ENCODE data around the gene GPC3.

GPC3 gene

DNA sequence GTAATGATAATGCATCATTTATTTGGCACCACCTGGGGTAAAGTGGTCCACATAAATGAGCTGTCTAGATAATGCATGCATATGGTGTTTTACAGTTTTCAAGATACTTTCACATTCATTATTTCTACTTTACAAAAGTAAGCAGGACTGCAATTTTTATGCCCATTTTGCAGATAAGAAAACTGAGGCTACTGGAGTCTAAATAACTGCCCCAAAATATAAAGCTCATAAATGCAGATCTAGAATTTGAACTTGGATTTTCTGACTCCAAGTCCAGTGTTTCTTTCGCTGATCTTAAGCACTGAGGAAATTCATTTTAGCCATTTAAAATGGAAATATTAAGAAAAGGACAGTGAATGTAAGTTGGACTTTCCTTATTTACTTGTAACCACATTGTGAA is 36.5 kb downstream of the GPC3 start:
- H3K4me3 ChIP-seq (replicated peaks; ENCODE audit: low read depth, low read length) = no peak overlapping the region
- TF ChIP-seq, protein P1, sequence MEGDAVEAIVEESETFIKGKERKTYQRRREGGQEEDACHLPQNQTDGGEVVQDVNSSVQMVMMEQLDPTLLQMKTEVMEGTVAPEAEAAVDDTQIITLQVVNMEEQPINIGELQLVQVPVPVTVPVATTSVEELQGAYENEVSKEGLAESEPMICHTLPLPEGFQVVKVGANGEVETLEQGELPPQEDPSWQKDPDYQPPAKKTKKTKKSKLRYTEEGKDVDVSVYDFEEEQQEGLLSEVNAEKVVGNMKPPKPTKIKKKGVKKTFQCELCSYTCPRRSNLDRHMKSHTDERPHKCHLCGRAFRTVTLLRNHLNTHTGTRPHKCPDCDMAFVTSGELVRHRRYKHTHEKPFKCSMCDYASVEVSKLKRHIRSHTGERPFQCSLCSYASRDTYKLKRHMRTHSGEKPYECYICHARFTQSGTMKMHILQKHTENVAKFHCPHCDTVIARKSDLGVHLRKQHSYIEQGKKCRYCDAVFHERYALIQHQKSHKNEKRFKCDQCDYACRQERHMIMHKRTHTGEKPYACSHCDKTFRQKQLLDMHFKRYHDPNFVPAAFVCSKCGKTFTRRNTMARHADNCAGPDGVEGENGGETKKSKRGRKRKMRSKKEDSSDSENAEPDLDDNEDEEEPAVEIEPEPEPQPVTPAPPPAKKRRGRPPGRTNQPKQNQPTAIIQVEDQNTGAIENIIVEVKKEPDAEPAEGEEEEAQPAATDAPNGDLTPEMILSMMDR (IDR thresholded peaks at IDR 0.05; ENCODE audit: low read depth, low read length, missing control alignments) = no peak
- DNase-seq (ENCODE audit: extremely low read depth, low read depth) = no peak

DNA sequence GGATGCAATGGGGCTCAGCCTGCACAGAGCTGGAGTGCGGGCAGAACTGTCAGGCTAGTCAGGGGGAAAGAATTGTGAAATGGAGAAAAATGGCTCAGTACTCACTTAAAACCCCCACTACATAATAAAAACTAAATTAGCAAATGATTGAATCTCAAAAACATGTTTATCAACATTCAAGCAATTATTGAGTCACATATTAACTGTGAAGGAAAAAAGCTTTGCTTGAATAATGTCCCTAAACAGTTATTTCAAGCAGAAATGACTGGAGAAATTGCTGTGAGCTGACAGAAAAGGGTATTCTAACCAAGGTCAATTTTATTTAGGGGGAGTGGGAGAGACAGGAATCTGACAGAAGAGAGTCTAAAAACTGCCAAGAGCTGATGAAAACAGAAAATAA is 37.4 kb downstream of the GPC3 start:
- DNase-seq (ENCODE audit: extremely low read depth, low read depth) = no peak
- TF ChIP-seq, protein P1 (IDR thresholded peaks at IDR 0.05; ENCODE audit: low read depth, low read length, missing control alignments) = no peak
- no peak overlapping the region for H3K4me3 ChIP-seq (replicated peaks; ENCODE audit: low read depth, low read length)

DNA sequence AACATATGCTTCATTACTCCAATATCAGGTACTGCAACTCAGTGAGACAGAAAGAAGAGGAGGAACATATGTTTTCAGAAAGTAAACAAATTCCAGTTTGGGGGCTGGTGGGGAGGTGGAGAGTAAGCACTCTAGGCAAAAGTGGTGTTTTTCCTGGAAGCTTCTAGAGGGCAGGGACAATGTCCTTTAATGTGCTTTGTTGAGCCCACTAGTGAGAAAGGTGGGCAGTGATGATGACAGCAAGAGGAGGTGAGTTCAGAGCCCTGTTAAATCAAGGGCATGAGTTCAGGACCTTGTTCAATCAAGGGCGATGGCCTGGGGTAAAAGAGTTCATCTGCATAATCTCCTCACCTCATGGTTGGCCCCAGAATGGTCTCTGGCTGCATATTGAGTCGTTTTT is 38.4 kb downstream of the GPC3 start:
- H3K4me3 ChIP-seq (replicated peaks; ENCODE audit: low read depth, low read length) = no peak overlapping the region
- DNase-seq (ENCODE audit: extremely low read depth, low read depth) = no peak
- TF ChIP-seq, protein P1 (IDR thresholded peaks at IDR 0.05; ENCODE audit: low read depth, low read length, missing control alignments) = no peak

DNA sequence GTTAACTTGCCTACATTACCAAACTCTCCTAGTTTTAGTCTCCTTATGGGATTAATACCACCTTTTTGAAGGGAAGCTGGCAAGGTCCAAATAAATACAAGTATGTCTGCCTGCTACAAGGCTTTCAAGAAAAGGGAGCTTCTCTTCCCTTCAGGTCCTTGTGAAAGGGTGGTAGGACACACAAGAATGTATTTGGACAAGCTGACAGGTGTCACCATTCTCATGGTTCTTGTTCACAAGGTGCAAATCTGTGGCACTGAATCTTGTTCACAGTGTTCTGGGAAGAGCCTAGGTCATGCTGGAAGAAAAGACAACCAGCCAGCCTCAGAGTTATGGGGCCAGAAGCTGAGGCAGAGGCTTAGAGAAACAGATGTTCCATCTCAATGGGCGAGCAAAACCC is 41.9 kb downstream of the GPC3 start:
- TF ChIP-seq, protein P1 (IDR thresholded peaks at IDR 0.05; ENCODE audit: low read depth, low read length, missing control alignments) = no peak
- H3K4me3 ChIP-seq (replicated peaks; ENCODE audit: low read depth, low read length) = no peak overlapping the region
- DNase-seq (ENCODE audit: extremely low read depth, low read depth) = no peak

DNA sequence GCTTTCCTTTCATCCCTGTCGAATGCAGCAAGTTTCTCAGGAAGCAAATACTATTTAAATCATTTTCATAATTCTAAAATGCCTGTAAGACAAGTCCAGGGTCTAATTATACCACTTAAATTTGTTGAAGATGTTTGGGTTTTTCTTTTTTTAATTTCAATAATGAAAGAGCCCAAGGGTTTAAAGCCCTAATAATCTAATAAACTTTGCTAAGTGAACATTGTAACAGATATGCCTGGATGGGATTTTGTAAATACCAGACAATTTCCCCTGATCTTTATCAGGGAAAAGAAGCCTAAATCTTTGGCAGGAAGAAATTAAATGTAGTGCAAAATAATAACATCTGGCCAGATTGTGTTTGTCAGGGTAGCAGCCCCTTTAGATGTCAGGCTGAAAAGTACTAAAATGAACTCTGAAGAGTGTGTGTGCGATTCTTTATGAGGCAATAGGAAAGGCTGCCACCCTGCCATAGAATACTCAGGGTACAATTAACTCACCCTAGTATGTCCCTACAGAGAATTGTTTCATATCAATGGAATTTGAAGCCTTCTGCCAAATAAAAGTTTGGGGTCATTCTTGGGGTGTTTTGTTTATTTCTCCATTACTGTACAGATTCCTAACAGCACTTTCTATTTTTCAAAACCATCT is 45.6 kb downstream of the GPC3 start:
- TF ChIP-seq, protein P1 (IDR thresholded peaks at IDR 0.05; ENCODE audit: low read depth, low read length, missing control alignments) = no peak
- DNase-seq (ENCODE audit: extremely low read depth, low read depth) = no peak
- H3K4me3 ChIP-seq (replicated peaks; ENCODE audit: low read depth, low read length) = no peak overlapping the region

DNA sequence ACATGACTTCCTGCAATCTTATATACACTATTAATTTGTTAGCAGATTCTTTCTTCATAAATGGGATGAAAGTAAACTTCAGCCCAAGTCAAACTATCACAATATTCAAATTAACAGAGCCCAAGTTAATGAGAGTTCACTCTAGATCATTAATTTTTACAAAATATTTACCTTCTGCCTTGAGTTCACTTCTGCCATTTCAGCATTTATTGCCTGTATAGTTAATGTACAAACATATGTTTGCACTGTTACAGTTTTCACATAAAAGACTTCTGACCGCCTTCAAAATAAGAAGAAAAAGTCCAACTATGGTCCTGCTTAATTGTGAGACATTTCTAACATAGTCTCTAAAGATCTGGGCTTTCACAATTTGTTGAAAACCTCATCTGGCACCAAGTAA is 46.9 kb downstream of the GPC3 start:
- TF ChIP-seq, protein P1 (IDR thresholded peaks at IDR 0.05; ENCODE audit: low read depth, low read length, missing control alignments) = no peak
- no peak overlapping the region for H3K4me3 ChIP-seq (replicated peaks; ENCODE audit: low read depth, low read length)
- DNase-seq (ENCODE audit: extremely low read depth, low read depth) = no peak

DNA sequence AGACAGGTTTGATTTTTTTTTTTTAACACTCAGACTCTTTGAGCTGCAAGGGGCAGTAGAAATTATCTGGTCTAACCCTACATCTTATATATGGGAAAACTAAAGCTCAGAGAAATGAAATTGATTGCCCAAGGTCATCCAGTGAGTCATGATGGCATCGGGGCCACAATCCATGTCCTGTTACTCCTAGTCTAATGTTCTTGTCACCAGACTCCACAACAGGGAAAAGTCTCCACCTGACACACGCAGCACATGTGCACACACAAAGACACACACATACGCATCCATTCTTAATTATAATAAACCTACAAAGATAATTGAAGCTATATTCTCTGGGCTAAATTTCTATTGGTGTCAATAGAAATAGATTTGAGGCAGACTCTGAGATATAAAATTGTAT is 48.4 kb downstream of the GPC3 start:
- TF ChIP-seq, protein P1 (IDR thresholded peaks at IDR 0.05; ENCODE audit: low read depth, low read length, missing control alignments) = no peak
- no peak for DNase-seq (ENCODE audit: extremely low read depth, low read depth)
- H3K4me3 ChIP-seq (replicated peaks; ENCODE audit: low read depth, low read length) = no peak overlapping the region

All from HFF-Myc (cell line).